GM21447 (cell line): ENCODE measurements around the gene PGAP3.

Source experiments
- ATAC-seq: cut with Tn5 transposase; IDR thresholded peaks from one replicate; pipeline ENCODE4 v1.9.1; 2021; ENCODE audit not compliant: unreplicated experiment

The PGAP3 gene

GRCh38 chr17:39672522-39673334 lies 15.1 kb downstream of the PGAP3 start:
- no peak for ATAC-seq

- no peak for ATAC-seq
Observed at GRCh38 chr17:39671651-39672521, 16.0 kb downstream of the PGAP3 start.

DNA sequence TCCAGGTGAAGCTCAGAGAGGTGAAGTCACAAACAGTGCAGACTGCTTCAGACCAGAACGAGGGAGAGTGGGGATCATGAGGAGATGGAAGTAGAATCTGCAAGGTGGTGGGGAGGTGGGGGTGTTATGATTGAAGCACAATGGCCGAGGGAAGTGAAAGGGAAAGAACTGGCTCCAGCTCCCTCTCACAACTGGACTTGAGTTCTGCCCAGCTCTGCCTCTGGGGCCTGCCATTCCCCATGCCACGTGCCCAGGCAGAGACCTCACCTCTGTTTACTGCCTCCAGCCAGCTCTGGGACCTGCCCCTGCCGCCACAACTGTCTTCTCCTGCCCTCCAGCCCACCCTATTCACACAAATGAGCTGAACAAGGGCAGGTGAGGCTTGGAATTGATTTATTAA lies 17.1 kb downstream of the PGAP3 start:
- no peak for ATAC-seq

DNA sequence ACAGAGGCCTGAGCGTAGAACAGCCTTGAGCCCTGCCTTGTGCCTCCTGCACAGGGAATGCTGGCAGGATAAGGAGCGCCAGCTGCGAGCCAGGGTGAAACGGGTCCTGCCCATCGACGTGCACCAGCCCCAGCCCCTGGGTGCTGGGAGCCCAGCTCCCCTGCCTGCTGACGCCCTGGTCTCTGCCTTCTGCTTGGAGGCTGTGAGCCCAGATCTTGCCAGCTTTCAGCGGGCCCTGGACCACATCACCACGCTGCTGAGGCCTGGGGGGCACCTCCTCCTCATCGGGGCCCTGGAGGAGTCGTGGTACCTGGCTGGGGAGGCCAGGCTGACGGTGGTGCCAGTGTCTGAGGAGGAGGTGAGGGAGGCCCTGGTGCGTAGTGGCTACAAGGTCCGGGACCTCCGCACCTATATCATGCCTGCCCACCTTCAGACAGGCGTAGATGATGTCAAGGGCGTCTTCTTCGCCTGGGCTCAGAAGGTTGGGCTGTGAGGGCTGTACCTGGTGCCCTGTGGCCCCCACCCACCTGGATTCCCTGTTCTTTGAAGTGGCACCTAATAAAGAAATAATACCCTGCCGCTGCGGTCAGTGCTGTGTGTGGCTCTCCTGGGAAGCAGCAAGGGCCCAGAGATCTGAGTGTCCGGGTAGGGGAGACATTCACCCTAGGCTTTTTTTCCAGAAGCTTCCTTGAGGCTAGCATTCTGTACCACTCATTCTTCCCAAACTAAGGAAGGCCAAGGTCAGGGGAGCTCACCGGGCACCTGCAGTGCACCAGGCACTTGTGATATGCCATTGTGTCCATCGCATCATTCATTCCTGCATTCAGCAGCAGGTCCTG lies 17.7 kb downstream of the PGAP3 start:
- no peak for ATAC-seq

GRCh38 chr17:39667945-39668924 lies 19.6 kb downstream of the PGAP3 start, which contains the start of gene PNMT:
TSS of gene PNMT (plus strand) at chr17:39668453. CDS start at chr17:39668476, 23 bp downstream.
- ATAC-seq: no peak

GRCh38 chr17:39667262-39667944 lies 20.5 kb downstream of the PGAP3 start:
- ATAC-seq: no peak

- ATAC-seq: no peak
Observed at GRCh38 chr17:39666601-39667261, 21.1 kb downstream of the PGAP3 start.

GRCh38 chr17:39666231-39666600 lies 21.6 kb downstream of the PGAP3 start:
- no peak for ATAC-seq

GRCh38 chr17:39665642-39666224 lies 22.1 kb downstream of the PGAP3 start:
- ATAC-seq: no peak

DNA sequence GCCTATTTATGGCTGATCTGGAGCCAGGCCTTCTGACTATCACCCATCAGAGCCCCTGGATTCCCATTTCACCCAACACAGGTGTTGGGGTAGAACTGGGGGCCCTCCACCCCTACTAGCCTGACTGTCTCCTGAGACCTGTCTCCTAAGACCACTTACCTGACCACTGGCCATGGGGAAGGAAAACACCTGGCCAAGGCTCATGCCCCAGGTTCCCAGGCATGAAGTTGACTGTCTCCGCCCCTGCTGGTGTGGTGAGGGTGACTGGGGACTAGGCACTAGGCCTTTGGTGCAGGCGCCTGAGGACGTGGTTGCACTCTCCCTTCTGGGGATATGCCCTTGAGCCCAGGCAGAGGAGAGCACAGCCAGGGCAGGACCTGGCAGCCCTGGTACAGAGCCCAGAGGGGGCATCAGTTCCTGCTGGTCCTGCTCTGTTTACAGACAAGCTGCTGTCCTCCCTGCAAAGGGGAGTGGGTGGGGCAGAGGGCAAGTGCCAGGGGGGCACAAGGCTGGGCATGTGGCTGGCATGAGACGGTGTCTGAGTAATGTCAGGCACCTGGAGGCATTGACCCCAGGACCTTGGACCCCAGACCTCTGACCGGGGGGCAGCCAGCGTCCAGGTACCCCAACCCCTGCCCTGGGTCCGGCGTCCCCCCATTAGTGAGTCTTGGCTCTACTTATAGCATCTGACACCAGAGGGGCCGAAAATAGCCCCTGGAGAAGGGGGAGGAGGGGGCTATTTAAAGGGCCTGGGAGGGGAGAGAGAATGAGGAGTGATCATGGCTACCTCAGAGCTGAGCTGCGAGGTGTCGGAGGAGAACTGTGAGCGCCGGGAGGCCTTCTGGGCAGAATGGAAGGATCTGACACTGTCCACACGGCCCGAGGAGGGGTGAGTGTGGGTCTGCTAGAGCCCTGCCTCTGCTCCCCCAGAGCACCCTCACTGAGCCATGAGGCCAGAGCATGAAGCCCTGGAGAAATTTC lies 23.0 kb downstream of the PGAP3 start, which contains the start of gene TCAP:
Gene TCAP (plus strand): TSS at position 769 of the 981 bp plus-strand sequence. CDS start 11 bp downstream, at position 780.
- ATAC-seq: no peak

DNA sequence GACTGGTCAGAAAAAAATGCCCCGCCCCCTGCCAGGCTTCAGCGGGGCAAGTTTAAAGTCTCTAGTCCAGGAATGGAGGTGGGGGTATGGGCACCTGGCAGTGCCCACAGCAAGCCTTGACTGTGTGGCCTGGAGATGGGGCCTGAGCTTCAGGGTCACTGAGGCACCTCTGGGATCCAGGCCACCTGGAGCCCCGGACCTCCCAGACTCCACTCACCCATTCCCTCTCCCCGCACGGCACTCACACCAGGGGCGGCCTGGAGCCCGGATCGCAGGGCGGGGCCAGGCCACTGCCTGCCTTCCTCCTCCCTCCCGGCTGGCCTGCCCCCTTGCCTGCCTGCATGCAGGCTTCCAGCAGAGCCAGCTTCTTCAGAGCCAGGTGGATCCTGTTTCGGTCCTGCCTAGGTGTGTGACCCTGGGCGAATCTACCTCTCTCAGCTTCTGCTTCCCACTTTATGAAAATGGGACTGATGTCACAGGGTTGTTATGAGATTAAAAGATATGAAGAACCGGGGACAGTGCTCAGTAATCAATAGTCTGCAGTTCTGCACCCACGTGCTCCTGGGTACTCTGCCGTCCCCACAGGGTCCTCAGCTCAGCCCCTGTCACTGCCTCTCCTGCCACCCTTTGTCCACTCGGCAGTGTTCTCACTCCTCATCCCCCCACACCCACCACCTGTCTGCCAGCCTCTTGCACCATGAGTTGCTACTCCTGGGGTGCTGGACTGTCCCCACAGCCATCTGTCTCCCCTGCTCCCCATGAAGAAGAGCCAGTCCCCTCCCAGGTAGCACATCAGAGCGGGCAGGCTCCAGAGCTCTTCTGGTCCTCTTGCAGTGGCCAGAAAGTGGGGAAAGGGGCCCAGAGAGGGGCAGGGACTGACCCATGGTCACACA lies 23.9 kb downstream of the PGAP3 start:
- no peak for ATAC-seq

DNA sequence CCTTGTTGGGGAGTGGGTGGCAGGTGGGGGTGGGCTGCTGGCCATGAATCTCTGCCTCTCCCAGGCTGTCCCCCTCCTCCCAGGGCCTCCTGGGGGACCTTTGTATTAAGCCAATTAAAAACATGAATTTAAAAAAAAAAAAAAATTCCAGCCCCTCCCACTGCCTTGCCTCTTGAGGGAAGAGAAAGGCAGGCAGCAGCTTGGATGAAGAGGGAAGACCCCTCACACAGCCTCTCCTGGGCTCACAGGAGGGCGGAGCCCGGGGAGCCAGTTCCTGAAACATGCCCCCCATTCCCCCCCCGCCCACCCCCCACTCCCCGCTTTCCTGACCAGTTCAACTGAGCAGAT lies 24.5 kb downstream of the PGAP3 start:
- no peak for ATAC-seq

DNA sequence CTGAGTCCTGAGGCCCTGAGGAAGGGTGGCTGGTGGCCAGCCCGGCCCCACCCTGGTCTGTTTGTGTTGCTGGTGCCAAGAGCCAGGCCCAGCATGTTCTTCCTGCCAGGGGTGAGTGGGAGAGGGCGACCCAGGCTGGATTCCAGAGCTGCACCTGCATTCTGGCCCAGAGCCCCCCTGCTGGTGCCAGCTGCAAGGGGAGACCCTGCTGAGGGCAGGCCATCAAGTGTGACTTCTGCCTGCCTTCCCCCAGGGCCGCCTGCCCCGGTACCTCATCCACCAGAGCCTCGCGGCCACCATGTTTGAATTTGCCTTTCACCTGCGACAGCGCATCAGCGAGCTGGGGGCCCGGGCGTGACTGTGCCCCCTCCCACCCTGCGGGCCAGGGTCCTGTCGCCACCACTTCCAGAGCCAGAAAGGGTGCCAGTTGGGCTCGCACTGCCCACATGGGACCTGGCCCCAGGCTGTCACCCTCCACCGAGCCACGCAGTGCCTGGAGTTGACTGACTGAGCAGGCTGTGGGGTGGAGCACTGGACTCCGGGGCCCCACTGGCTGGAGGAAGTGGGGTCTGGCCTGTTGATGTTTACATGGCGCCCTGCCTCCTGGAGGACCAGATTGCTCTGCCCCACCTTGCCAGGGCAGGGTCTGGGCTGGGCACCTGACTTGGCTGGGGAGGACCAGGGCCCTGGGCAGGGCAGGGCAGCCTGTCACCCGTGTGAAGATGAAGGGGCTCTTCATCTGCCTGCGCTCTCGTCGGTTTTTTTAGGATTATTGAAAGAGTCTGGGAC lies 25.1 kb downstream of the PGAP3 start:
- ATAC-seq: no peak

DNA sequence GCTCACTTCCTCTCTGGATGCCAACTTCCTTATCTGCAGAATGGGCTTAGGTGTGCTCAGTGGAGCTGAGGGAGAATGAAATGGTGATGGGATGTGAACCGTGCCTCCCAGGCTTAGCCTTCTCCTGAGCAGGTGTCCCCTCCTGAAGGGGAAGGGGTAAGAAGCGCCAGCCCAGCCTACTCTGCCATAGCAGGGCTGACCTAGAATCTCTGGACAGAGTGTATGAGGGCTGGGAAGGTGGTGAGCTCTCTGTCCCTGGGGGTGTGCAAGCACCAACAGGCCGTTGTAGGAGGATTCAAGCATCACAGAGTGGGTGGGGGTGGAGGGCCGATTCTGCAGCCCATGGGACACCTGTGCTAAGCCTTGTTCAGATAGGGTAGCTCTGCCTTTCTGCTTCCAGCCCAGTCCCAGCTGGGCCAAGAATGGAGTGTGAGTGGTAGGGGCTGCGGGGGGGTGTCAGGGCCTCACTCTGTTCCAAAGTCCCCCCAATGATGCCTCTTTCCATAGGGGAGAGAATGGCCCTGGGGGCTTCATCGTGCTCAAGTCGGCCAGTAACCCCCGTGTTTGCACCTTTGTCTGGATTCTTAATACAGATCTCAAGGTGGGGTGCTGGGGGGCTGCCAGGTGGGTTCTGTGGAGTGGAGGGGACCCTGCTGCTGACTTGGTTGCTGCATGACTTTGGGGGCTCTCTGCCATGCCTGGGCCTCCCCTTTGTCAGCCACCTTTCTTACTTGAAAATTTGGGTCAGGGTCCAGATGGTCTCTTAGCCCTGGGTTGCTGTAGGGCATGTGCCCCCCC lies 25.9 kb downstream of the PGAP3 start:
- no peak for ATAC-seq
